HG02981 (cell line): ENCODE measurements around the gene ASIP.

Source experiments
- ATAC-seq: cut with Tn5 transposase; IDR thresholded peaks from one replicate; pipeline ENCODE4 v1.9.1; 2021; ENCODE audit warnings: mild to moderate bottlenecking, moderate library complexity; ENCODE audit not compliant: unreplicated experiment

Gene ASIP

GRCh38 chr20:34309691-34310090, 68.5 kb downstream of the ASIP start:
- no peak for ATAC-seq

DNA sequence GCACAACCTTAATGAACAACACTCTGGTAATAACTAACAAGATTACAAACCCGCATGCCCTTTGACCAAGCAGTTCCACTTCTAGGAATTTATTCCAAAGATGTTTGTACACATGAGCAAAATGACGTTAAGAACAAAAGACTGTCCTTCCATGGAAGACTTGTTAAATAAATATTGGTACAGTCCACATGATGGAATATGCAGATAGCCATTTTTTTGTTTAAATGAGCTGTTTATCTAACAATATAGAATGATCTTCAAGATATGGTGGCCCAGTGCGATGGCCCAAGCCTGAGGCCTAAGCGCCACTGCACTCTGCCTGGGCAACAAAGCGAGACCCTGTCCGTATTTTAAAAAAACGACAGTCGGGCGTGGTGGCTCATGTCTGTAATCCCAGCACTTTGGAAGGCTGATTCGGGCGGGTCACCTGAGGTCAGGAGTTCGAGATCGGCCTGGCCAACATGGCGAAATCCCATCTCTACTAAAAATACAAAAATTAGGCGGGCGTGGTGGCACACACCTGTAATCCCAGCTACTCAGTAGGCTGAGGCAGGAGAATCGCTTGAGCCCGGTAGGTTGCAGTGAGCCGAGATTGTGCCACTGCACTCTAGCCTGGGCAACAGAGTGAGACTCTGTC, 69.4 kb downstream of the ASIP start:
- no peak for ATAC-seq

DNA sequence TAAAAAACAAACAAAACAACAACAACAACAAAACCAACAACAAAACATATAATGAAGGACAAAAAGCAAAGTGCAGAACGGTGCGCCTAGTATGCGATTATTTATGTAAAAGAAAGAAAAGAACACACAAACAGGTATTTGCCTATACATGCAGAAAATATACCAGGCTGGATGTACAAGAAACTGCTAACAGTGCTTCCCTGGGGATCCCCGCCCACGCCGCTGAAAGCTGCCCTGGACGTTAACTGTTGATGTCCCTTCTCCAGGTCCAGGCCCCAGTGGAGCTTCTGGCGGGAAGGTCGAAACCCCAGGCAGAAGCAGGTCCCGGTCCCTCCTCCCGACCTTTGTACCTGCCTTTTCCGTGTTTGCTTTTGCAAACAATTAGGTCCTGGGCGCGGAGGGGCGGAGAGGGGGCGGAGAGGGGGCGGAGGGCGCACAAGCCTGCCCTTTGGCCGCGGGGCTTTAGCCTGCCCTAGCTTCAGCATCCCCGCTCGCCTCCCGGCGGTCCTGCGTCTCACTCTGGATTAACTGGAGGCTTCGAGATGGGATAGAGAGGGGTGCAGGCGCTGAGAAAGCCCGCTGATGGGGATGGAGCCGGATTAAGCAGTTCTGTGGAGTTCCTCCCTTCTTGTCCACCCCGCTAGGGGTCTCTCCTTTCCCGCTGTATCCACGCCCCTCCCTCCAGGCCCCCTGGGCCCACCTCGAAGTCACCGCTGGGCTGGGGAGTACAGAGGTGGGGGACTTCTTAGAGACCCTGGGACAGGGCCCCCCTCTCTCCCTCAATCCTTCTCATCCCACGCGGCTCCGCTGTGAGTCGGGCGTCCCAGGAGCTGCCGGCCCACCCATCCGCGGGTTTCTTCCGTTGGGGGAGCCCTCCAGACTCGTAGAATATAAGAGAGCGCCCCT, 70.1 kb downstream of the ASIP start:
- no peak for ATAC-seq

GRCh38 chr20:34312024-34312460, 70.8 kb downstream of the ASIP start:
- ATAC-seq: no peak

GRCh38 chr20:34312544-34313217, 71.5 kb downstream of the ASIP start:
- ATAC-seq: peak; percentile 90

- no peak for ATAC-seq
Measured at GRCh38 chr20:34315236-34315635, 74.0 kb downstream of the ASIP start.

- ATAC-seq: no peak
Measured at GRCh38 chr20:34316196-34316814, 75.1 kb downstream of the ASIP start.
